ENCODE data around the gene GALC.

DNA sequence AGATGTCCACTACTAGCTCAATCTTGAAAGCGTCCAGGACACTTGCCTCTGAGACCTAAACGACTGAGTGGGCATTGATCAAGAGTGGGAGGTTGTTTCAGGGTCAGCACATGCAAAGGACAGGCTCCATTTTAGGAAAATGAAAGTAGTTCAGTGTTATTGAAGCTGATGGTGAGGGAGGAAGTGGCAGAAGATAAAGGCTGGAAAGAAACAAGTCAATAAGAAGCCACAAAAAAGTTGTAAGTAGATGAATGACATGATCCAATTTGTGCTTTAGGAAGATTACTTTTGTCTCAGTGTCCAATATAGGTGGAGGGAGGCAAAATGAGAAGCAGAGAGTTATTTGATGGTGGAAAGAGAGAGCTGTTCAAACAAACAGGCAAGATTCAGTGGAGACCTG is 33.9 kb upstream of the GALC start:
- TF ChIP-seq, protein P1, sequence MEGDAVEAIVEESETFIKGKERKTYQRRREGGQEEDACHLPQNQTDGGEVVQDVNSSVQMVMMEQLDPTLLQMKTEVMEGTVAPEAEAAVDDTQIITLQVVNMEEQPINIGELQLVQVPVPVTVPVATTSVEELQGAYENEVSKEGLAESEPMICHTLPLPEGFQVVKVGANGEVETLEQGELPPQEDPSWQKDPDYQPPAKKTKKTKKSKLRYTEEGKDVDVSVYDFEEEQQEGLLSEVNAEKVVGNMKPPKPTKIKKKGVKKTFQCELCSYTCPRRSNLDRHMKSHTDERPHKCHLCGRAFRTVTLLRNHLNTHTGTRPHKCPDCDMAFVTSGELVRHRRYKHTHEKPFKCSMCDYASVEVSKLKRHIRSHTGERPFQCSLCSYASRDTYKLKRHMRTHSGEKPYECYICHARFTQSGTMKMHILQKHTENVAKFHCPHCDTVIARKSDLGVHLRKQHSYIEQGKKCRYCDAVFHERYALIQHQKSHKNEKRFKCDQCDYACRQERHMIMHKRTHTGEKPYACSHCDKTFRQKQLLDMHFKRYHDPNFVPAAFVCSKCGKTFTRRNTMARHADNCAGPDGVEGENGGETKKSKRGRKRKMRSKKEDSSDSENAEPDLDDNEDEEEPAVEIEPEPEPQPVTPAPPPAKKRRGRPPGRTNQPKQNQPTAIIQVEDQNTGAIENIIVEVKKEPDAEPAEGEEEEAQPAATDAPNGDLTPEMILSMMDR (IDR thresholded peaks at IDR 0.05; ENCODE audit: insufficient read depth, low read length, poor library complexity, severe bottlenecking), result no peak
- TF ChIP-seq EZH2phosphoT487 (conservative IDR thresholded peaks at IDR 0.05; ENCODE audit: low read length), result no peak
